ENCODE measurements around the gene DOCK10.

DNA sequence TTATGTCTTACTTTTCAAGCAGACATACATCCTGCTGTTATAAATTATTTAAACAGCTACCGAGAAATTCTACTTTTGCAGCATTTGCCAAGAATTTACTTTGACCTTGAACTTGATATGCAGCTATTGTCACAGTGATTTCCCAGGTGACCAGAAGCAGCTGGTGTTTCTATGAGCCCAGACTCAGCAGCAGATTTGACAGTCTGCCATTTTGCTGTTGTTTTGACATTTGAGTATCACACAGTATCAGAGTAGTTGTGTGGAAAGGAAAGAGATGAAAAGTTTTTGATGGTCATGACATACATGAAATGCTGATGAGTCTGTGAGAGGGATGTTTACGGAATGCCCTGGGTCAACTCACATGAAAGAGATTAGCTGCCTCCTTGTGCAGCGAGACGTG is 319.5 kb downstream of the DOCK10 start:
- TF ChIP-seq, protein P1, sequence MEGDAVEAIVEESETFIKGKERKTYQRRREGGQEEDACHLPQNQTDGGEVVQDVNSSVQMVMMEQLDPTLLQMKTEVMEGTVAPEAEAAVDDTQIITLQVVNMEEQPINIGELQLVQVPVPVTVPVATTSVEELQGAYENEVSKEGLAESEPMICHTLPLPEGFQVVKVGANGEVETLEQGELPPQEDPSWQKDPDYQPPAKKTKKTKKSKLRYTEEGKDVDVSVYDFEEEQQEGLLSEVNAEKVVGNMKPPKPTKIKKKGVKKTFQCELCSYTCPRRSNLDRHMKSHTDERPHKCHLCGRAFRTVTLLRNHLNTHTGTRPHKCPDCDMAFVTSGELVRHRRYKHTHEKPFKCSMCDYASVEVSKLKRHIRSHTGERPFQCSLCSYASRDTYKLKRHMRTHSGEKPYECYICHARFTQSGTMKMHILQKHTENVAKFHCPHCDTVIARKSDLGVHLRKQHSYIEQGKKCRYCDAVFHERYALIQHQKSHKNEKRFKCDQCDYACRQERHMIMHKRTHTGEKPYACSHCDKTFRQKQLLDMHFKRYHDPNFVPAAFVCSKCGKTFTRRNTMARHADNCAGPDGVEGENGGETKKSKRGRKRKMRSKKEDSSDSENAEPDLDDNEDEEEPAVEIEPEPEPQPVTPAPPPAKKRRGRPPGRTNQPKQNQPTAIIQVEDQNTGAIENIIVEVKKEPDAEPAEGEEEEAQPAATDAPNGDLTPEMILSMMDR (tag by site-specific recombination; IDR thresholded peaks at IDR 0.05) = no peak
- no peak for TF ChIP-seq ZNF133 (tag by site-specific recombination; IDR thresholded peaks at IDR 0.05)
- TF ChIP-seq ZEB2 (tag by site-specific recombination; IDR thresholded peaks at IDR 0.05) = no peak
- TF ChIP-seq, protein P2, sequence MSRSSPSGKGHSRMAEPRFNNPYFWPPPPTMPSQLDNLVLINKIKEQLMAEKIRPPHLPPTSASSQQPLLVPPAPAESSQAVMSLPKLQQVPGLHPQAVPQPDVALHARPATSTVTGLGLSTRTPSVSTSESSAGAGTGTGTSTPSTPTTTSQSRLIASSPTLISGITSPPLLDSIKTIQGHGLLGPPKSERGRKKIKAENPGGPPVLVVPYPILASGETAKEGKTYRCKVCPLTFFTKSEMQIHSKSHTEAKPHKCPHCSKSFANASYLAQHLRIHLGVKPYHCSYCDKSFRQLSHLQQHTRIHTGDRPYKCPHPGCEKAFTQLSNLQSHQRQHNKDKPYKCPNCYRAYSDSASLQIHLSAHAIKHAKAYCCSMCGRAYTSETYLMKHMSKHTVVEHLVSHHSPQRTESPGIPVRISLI (tag by site-specific recombination; IDR thresholded peaks at IDR 0.05) = no peak
